ENCODE data around the gene ANKRD50.

The ANKRD50 gene

GRCh38 chr4:124712372-124713184 lies at the start of gene ANKRD50:
TSS of gene ANKRD50 (minus strand) at chr4:124712732. CDS start at chr4:124710511, 2,221 bp downstream.
- DNase-seq: peak; percentile 34 to 71

GRCh38 chr4:124757126-124757525 lies 44.6 kb upstream of the ANKRD50 start:
- no peak for DNase-seq

GRCh38 chr4:124754681-124755080 lies 42.1 kb upstream of the ANKRD50 start:
- no peak for DNase-seq

- no peak for DNase-seq
Measured at GRCh38 chr4:124753941-124754581, 41.5 kb upstream of the ANKRD50 start.

- DNase-seq: no peak
Measured at GRCh38 chr4:124749421-124749820, 36.9 kb upstream of the ANKRD50 start.

GRCh38 chr4:124748965-124749364 lies 36.4 kb upstream of the ANKRD50 start:
- no peak for DNase-seq

GRCh38 chr4:124745985-124746801 lies 33.7 kb upstream of the ANKRD50 start:
- no peak for DNase-seq

GRCh38 chr4:124743711-124744110 lies 31.2 kb upstream of the ANKRD50 start:
- no peak for DNase-seq

GRCh38 chr4:124740501-124740900 lies 28.0 kb upstream of the ANKRD50 start:
- DNase-seq: no peak

GRCh38 chr4:124738994-124739393 lies 26.5 kb upstream of the ANKRD50 start:
- no peak for DNase-seq

- DNase-seq: no peak
Measured at GRCh38 chr4:124737619-124738018, 25.1 kb upstream of the ANKRD50 start.

GRCh38 chr4:124736526-124736925 lies 24.0 kb upstream of the ANKRD50 start:
- DNase-seq: no peak

- no peak for DNase-seq
Measured at GRCh38 chr4:124727331-124727890, 14.9 kb upstream of the ANKRD50 start.

GRCh38 chr4:124726269-124726668 lies 13.7 kb upstream of the ANKRD50 start:
- no peak for DNase-seq

- no peak for DNase-seq
Measured at GRCh38 chr4:124722071-124722470, 9.5 kb upstream of the ANKRD50 start.

- DNase-seq: no peak
Measured at GRCh38 chr4:124717101-124717500, 4.6 kb upstream of the ANKRD50 start.

GRCh38 chr4:124713185-124713592 lies 657 bp upstream of the ANKRD50 start:
- peak in 1 of 2 experiments; percentile 20 for DNase-seq

- DNase-seq: peak; percentile 34 to 40
Measured at GRCh38 chr4:124711471-124712371, 811 bp downstream of the ANKRD50 start.

GRCh38 chr4:124710911-124711310 lies 1.6 kb downstream of the ANKRD50 start:
- no peak for DNase-seq

- no peak for DNase-seq
Measured at GRCh38 chr4:124710015-124710741, 2.4 kb downstream of the ANKRD50 start.
